ENCODE measurements around the gene SCYGR8.

- TF ChIP-seq CTCF (conservative IDR thresholded peaks at IDR 0.05; ENCODE audit: low read depth, low read length) (no peak), EZH2 (IDR thresholded peaks at IDR 0.05; ENCODE audit: borderline replicate concordance, low read depth, low read length, poor library complexity, severe bottlenecking) (no peak)
Measured at GRCh38 chr2:227707390-227707789, 38.3 kb upstream of the SCYGR8 start.
